Small intestine (tissue), 7 donors: ENCODE data around the gene LTC4S. TPM values are rescaled to one million over a fixed set of nuclear protein-coding genes. Genes with fewer than 3 reads are reported as not detected.

Experiments
- DNase-seq, 2 donors: peaks; one replicate each; pipeline versions ENCODE4 v3.0.0 to v3.0.0-alpha.2; 2013
- FAIRE-seq: peaks from 2 replicates; lab custom pipeline; 2012; peaks lifted over from hg19 to GRCh38; lab: Jason Lieb, UNC
- H3K27ac ChIP-seq, 3 donors: one replicate each; pipeline ENCODE4 v1.5.1; 2013; ENCODE audit warnings: low read length in 2 of 3, mild to moderate bottlenecking in 2 of 3, control low read depth in 1 of 3, inconsistent platforms in 1 of 3, low read depth in 1 of 3, moderate library complexity in 1 of 3
- H3K27me3 ChIP-seq, 3 donors: one replicate each; pipeline ENCODE4 v1.6.1; 2013; ENCODE audit warnings: low read length in 3 of 3, inconsistent platforms in 1 of 3; ENCODE audit not compliant: control insufficient read depth in 3 of 3, insufficient read depth in 3 of 3
- H3K36me3 ChIP-seq, 3 donors: one replicate each; pipeline ENCODE4 v1.6.1; 2013; ENCODE audit warnings: low read length in 3 of 3, inconsistent platforms in 1 of 3, low read depth in 1 of 3, mild to moderate bottlenecking in 1 of 3, moderate library complexity in 1 of 3; ENCODE audit not compliant: control insufficient read depth in 3 of 3, insufficient read depth in 2 of 3
- H3K4me1 ChIP-seq, 3 donors: one replicate each; pipeline ENCODE4 v1.6.1; 2013; ENCODE audit warnings: low read length in 2 of 3, inconsistent platforms in 1 of 3, low read depth in 1 of 3, mild to moderate bottlenecking in 1 of 3, moderate library complexity in 1 of 3; ENCODE audit not compliant: control insufficient read depth in 3 of 3, insufficient read depth in 2 of 3
- H3K4me3 ChIP-seq, 3 donors: one replicate each; pipeline ENCODE4 v1.5.1; 2013; ENCODE audit warnings: low read length in 3 of 3, control low read depth in 1 of 3, inconsistent platforms in 1 of 3, low read depth in 1 of 3, mild to moderate bottlenecking in 1 of 3, moderate library complexity in 1 of 3
- H3K9me3 ChIP-seq, 2 donors: one replicate each; pipeline ENCODE4 v1.6.1; 2013; ENCODE audit warnings: low read depth in 1 of 2, low read length in 1 of 2; ENCODE audit not compliant: control insufficient read depth in 2 of 2, insufficient read depth in 1 of 2
- WGBS, 3 donors: extraction: QIAGEN DNeasy Blood & Tissue Kit; methylation state at CpG; one replicate each; pipeline ENCODE4 v1.1.7; 2013; 5-methylcytosine and 5-hydroxymethylcytosine counted together
- polyA plus RNA-seq, 4 donors: library from polyadenylated mRNA; stranded (reverse) in 3 of 4; unstranded in 1 of 4; fragments of 200-250 nt in 3 of 4; fragments of 120-200 nt in 1 of 4; gene quantifications; one replicate each; pipeline versions ENCODE4 v1.2.1 to v1.2.3, GENCODE V29; 2013
- donor health status: healthy with polysubstance abuse.
- donor health status: control.
- donor health status: control.
- donor health status: Bipolar disorder and iron deficiency.
- donor health status: healthy.

The LTC4S gene
- polyA plus RNA-seq, 4 donors: 2.0 to 6.7 (median 5.4) TPM; not detected in 1

GRCh38 chr5:179805070-179805528, 11.3 kb downstream of the LTC4S start:
- H3K4me3 ChIP-seq: peak overlapping the region; percentile 57 to 99 (median 89)
- peaks cover 5 to 49% (median 9%) of the 10 kb centered on the region in 3 donors for H3K36me3 ChIP-seq
- DNase-seq (peak; percentile 74 to 98), FAIRE-seq (no peak)
- no peaks in the 10 kb centered on the region for H3K27me3 ChIP-seq
- peak overlapping the region; percentile 82 to 100 (median 94) for H3K27ac ChIP-seq
- no peaks in the 10 kb centered on the region for H3K9me3 ChIP-seq
- peaks cover 0 to 39% (median 7%) of the 10 kb centered on the region in 3 donors for H3K4me1 ChIP-seq
- 8 to 48% (median 24%) methylated on average over 9 of the region's 9 CpGs for WGBS, 3 donors

- Histone ChIP-seq H3K4me3 (peak overlapping the region; percentile 57 to 99 (median 89)), H3K27me3 (no peaks in the 10 kb centered on the region), H3K36me3 (peaks cover 3 to 43% (median 9%) of the 10 kb centered on the region in 3 donors), H3K9me3 (peaks cover 0 to under 1% of the 10 kb centered on the region in 2 donors), H3K27ac (peak overlapping the region; percentile 82 to 100 (median 94)), H3K4me1 (peaks cover 0 to 39% (median 7%) of the 10 kb centered on the region in 3 donors)
- DNase-seq (peak; percentile 38 to 81), FAIRE-seq (no peak)
- 7 to 11% (median 7%) methylated on average over 13 to 65 of the region's 65 CpGs for WGBS, 3 donors
Measured at GRCh38 chr5:179805529-179806249, 11.9 kb downstream of the LTC4S start.

GRCh38 chr5:179806250-179807048, 12.7 kb downstream of the LTC4S start, which contains the start of gene MGAT4B:
MGAT4B (minus strand) TSS chr5:179806866; CDS start chr5:179806583, 283 bp downstream.
- peaks cover 0 to 36% (median 2%) of the 10 kb centered on the region in 3 donors for H3K36me3 ChIP-seq
- peak within 1 kb of the TSS; percentile 57 to 99 (median 89) for H3K4me3 ChIP-seq
- FAIRE-seq (no peak), DNase-seq (peak; percentile 88 to 93)
- no peaks in the 10 kb centered on the region for H3K27me3 ChIP-seq
- peak within 1 kb of the TSS; percentile 94 to 100 (median 94) for H3K27ac ChIP-seq
- peaks cover 0 to 39% (median 7%) of the 10 kb centered on the region in 3 donors for H3K4me1 ChIP-seq
- WGBS, 3 donors: 0 to 1% (median 1%) methylated on average over 22 to 108 of the region's 108 CpGs
- peaks cover 0 to 7% of the 10 kb centered on the region in 2 donors for H3K9me3 ChIP-seq

- DNase-seq (no peak), FAIRE-seq (no peak)
- Histone ChIP-seq H3K27ac (no peak overlapping the region), H3K36me3 (peaks cover 0 to 31% (median 0%) of the 10 kb centered on the region in 3 donors), H3K27me3 (no peaks in the 10 kb centered on the region), H3K4me3 (no peak overlapping the region), H3K4me1 (peaks cover 0 to 8% (median 0%) of the 10 kb centered on the region in 3 donors), H3K9me3 (peaks cover 0 to 7% of the 10 kb centered on the region in 2 donors)
- WGBS, 3 donors: 94 to 95% (median 95%) methylated on average over 27 of the region's 27 CpGs
Measured at GRCh38 chr5:179812135-179812825, 18.5 kb downstream of the LTC4S start.

- no peaks in the 10 kb centered on the region for H3K27me3 ChIP-seq
- 66 to 86% (median 73%) methylated on average over 5 of the region's 5 CpGs for WGBS, 3 donors
- no peak overlapping the region for H3K27ac ChIP-seq
- no peak for DNase-seq
- H3K4me1 ChIP-seq: peaks cover 0 to 10% (median 2%) of the 10 kb centered on the region in 3 donors
- FAIRE-seq: no peak
- H3K9me3 ChIP-seq: peaks cover 0 to 7% of the 10 kb centered on the region in 2 donors
- H3K36me3 ChIP-seq: peaks cover 0 to 31% (median 0%) of the 10 kb centered on the region in 3 donors
- H3K4me3 ChIP-seq: no peak overlapping the region
Measured at GRCh38 chr5:179812997-179813607, 19.3 kb downstream of the LTC4S start.

GRCh38 chr5:179814090-179814489, 20.3 kb downstream of the LTC4S start:
- DNase-seq (no peak), FAIRE-seq (no peak)
- 80 to 86% (median 81%) methylated on average over 3 of the region's 3 CpGs for WGBS, 3 donors
- peaks cover 0 to 31% (median 0%) of the 10 kb centered on the region in 3 donors for H3K36me3 ChIP-seq
- H3K27ac ChIP-seq: no peak overlapping the region
- H3K4me3 ChIP-seq: no peak overlapping the region
- peaks cover 0 to 14% (median 5%) of the 10 kb centered on the region in 3 donors for H3K4me1 ChIP-seq
- no peaks in the 10 kb centered on the region for H3K27me3 ChIP-seq
- peaks cover 0 to 7% of the 10 kb centered on the region in 2 donors for H3K9me3 ChIP-seq

GRCh38 chr5:179815491-179816249, 21.9 kb downstream of the LTC4S start:
- no peak for DNase-seq
- peaks cover 0 to 29% (median 10%) of the 10 kb centered on the region in 3 donors for H3K4me1 ChIP-seq
- 95 to 97% (median 95%) methylated on average over 21 of the region's 21 CpGs for WGBS, 3 donors

More at GRCh38 chr5:179815491-179816249, 21.9 kb downstream of the LTC4S start:
- no peak for FAIRE-seq
- Histone ChIP-seq H3K27ac (no peak overlapping the region), H3K4me3 (no peak overlapping the region), H3K36me3 (peaks cover 0 to 34% (median 0%) of the 10 kb centered on the region in 3 donors), H3K9me3 (peaks cover 0 to 6% of the 10 kb centered on the region in 2 donors), H3K27me3 (no peaks in the 10 kb centered on the region)
